Ramos (cell line): ENCODE data around the gene FRMD3.

ENCODE experiments used
- in situ Hi-C: fragments of 300-500 bp; cut with MboI; formaldehyde crosslinking; loops from one replicate; pipeline ENCODE4 v1.14.3; 2022; ENCODE audit warnings: low sequenced_read_pairs; ENCODE audit not compliant: unreplicated experiment

FRMD3 gene

GRCh38 chr9:83441390-83441789 is 96.8 kb downstream of the FRMD3 start:
- in situ Hi-C loops = no loop called here

DNA sequence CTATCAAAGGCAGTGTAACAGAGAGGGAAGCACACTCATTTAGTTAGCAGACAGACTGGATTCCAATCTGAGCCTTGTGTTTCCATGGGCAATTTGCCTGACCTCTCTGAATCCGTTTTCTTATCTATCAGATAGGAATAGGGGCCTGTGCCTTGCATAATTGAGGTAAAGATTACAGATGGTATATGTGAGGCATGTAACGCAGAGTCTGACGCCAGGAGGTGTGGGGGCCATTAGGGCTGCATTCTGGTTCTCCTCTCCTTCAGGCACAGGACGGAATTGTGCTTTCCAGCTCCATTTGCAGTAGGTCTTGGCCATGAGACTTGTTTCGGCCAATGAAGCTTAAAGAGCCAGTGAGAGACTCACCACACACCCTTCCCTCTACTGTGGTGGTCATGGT is 97.6 kb downstream of the FRMD3 start:
- in situ Hi-C loops = no loop called here

GRCh38 chr9:83435301-83435700 is 102.9 kb downstream of the FRMD3 start:
- in situ Hi-C loops = no loop called here

- in situ Hi-C loops = no loop called here
Observed at GRCh38 chr9:83434254-83434653, 103.9 kb downstream of the FRMD3 start.

- in situ Hi-C loops = no loop called here
Observed at GRCh38 chr9:83433846-83434245, 104.4 kb downstream of the FRMD3 start.

DNA sequence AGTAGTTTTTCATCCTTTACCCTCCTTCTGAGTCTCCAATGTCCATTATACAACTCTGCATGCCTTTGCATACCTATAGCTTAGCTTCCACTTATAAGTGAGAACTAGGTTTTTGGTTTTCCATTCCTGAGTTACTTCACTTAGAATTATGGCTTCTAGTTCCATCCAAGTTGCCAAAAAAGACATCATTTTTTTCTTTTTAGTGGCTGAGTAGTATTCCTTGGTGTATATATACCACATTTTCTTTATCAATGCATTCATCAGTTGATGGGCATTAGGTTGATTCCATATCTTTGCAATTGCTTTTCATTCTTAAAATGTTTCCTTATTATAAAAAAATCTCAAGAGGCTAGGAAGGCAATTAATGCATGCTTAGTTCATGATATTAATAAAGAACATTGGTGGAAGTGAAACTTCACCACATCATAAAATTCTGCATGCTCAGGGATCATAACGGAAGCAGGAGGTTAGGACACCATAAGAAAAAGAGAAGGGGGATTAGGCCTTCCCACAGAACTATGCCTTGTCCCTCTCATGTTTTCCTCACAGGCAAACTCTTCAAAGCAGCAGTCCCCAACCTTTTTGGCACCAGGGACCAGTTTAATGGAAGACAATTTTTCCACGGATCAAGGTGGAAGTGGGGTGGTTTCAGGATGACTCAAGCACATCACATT is 105.2 kb downstream of the FRMD3 start:
- in situ Hi-C loops = no loop called here

DNA sequence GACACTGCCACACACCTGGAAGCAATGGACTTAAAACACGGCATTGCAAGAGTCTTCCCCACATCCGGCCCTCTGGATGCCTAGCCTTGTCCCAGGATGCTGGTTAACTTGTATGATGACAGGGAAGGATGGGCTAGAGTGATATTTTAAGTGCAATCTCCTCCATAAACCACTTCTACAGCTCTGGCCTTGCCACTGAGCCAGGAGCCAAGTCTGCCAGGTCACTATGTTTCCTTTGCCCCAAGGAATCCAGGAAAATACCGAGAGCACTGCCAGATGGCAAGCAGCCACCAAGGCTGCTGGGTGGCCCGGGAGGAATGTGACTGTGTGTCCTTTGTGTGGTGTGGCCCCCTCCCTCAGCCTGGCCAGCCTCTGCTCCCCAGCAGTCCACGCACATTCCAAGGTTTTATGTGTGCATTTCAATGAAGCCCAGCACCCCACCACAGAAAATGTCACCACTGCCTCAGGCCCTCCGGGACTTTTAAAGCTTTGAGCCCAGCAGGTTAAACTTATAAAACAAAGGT is 106.0 kb downstream of the FRMD3 start:
- in situ Hi-C loops = no loop called here

GRCh38 chr9:83431101-83432060 is 106.8 kb downstream of the FRMD3 start:
- in situ Hi-C loops = no loop called here

GRCh38 chr9:83430681-83431080 is 107.5 kb downstream of the FRMD3 start:
- in situ Hi-C loops = no loop called here

DNA sequence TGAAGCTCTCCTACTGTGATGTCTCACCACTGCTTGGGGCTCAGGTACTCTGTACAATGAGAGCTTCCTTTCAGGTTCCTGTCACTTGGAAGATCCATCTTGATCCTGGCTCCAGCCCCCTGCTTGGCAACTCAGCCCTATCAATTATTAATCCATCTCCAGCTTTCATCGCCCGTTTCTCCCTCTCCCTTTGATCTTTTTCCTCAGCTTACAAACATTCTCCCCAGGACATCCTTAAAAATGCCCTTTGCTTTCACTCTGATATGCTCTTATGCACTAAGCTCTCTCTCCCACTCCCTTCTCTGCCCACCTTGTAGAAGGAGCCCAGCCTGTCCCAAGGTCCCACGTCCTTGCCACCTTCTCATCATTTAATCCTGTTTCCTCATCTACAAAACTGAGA is 109.0 kb downstream of the FRMD3 start:
- in situ Hi-C loops = no loop called here

DNA sequence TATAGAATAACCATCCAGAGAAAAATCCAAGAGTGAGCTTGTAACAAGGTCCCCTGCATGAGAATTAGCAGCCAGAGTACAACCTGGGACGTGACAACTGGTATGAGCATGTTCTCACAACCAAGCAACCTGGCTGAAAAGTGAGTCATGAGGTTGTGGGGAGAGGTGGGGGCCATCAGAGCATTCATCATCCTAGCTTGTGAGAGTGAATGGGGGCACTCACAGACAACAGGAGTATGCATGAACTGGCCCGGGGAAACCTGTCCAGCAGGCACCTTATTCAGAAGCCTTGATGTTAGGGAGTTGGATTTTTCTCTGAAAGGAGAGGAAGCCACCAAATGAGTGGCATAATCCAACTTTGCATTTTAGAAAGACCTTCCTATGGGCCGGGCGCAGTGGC is 113.0 kb downstream of the FRMD3 start:
- in situ Hi-C loops = no loop called here

DNA sequence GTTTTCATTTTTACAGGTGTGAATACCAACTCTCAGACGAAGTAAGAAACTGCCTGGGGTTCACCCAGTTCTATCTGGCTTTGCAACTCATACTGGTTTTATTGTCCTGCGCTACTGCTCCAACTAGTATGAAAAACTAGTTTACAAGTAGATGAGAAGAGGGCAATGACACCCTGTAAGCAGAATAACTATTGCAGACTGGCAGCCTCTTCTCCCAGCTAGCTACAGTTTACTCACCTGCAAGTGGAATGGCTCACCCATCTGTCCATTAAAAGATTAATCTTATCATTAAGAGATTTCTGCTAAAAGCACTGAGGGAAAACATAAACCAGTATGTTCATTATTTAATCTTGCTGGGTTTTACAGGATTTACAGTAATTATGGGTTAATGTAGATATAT is 113.4 kb downstream of the FRMD3 start:
- in situ Hi-C loops = no loop called here

DNA sequence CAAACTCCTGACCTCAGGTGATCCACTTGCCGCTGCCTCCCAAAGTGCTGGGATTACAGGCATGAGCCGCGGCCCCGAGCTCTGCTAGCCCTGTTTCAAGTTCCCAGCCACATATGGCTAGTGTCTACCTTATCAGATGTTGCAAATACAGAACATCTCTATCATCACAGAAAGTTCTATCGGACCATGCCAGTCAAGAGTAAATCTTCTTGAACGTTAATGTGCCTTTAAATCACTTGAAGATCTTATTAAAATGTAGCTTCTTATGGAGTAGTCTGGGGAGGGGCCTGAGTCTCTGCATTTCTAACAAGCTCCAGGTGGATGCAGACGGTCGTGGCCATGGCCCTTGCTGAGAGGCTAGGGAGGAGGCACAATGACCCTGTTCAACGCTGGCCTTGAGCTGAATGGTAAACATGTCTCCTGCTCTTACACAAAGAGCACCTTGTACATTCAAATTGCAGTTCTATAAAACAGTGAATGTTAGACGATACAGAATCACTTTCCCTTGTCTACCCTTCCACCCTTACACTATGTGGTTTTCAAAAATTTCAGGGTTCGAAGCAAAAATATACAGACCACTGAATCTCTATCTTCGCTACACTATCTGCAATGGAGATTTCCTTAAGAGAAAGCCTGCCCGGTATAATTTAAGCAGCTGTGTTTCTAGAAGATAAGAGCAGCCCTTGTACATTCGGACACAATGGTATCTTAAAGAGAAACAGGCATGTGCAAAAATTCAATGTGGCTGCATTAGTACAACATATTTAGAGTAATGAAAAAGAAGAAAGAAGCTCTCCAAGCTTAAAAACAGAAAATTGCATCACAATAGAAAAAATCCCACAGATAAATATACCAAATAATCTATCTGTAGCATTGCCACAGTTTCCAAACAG is 114.1 kb downstream of the FRMD3 start:
- in situ Hi-C loops = no loop called here

DNA sequence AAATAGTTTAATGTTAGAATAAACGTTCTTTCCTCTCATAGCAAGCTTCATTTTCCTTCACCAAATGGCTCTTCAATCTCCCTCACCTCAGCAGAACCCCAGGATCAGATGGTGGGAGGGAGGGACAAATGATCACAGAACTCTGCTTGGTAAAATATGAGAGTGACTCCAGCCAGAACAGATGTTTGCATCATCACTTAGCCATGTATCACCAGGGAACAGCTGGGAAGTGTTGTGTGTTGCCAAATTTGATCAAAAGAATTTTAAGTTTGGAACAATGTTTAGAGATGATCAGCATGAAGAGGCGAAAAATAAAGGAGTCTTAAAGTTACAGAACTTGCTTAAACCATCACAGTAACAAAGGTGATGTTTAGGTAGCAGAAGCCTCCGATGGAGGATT is 115.7 kb downstream of the FRMD3 start:
- in situ Hi-C loops = no loop called here

DNA sequence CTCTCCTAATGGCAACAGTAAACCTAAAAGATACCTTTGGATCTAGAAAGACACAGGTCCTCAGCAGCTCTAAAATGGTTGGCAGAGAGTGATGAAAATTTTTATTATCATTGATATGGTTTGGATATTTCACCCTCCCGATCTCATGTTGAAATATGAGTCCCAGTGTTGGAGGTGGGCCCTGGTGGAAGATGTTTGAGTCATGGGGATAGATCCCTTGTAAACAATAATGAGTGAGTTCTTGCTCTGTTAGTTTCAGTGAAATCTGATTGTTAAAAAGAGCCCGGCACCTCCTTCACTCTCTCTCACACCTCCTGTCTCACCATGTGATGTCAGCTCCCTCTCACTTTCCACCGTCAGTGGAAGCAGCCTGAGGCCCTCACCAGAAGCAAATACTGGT is 117.7 kb downstream of the FRMD3 start:
- in situ Hi-C loops = no loop called here

DNA sequence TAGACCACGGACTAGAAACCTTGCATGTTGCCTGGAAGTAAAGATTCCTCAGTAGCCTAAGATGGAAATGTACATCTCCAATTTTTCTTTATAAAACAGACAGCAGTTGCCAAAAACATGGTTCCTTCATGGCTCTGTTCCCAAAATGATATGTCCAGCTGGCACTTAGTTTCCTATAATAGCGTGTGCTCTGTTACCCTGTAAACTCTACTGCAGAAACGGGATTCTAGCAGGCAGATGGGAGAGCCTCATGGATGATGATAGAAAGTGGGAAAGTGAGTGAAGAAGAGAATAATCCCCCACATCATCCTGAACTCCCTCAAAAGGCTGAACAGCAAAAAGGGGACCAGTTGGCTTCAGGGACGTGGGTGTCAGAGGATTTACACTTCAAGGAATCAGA is 118.2 kb downstream of the FRMD3 start:
- in situ Hi-C loops = no loop called here

- in situ Hi-C loops = no loop called here
Observed at GRCh38 chr9:83418283-83418682, 119.9 kb downstream of the FRMD3 start.

DNA sequence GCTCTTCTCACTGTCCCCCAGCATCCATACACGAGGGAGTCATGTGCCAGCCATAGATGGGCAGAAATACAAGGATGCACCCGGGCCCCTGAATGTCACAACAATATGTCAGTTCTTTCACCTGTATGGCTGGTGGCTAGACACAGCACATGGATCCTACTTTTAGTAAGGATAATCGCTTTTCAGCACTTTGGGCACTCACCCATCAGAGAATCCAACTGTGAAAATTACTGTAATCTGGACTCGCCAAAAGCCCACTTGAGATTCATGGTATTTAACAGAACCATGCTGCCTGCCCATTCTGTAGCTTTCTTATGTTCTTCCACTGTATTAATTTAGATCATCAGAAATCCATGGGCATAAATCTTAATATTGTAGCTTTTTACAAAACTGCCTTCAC is 124.8 kb downstream of the FRMD3 start:
- in situ Hi-C loops = no loop called here

DNA sequence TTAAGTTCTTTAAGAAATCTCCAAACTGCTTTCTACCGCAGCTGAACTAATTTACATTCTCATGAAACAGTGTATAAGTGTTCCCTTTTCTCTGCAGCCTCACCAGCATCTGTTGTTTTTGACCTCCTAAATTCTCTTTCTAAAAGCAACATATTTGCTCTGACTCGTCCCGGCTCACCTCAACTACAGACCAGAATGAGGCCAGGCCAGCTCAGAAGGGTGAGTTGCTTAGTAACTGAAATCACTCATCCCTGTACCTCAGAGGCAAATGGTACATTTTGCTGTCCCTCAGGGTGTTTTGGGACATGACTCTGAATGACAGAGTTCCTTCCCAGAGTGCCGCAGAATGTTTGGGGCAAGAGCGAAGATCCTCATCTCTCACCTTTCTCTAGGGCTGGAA is 127.5 kb downstream of the FRMD3 start:
- in situ Hi-C loops = no loop called here

GRCh38 chr9:83406921-83407320 is 131.3 kb downstream of the FRMD3 start:
- in situ Hi-C loops = no loop called here
